ENCODE data around the gene ALOXE3.

DNA sequence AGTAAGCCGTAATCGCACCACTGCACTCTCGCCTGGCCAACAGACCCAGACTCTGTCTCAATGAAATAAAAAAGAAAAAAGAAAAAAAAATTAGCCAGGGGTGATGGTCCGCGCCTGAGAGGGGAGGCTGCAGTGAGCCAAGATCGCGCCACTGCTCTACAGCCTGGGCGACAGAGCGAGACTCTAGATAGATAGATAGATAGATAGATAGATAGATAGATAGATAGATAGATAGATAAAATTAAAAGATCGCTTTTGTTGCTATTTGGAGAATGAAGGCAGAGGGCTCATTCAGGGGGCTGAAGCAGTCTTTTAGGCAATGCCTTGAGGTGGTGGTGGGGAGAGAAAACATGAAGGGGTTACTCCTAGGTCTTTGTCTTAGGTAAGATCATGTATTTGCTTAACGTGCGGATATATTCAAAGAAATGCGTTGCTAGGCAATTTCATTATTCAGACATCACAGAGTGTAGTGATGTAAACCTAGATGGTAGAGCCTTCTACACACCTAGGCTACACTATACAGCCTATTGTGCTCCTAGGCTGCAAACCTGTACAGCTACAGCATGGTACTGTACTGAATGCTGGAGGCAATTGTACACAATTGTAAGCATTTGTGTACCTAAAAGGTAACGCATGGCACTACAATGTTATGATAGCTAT is 9.9 kb upstream of the ALOXE3 start:
- TF ChIP-seq, protein P1, sequence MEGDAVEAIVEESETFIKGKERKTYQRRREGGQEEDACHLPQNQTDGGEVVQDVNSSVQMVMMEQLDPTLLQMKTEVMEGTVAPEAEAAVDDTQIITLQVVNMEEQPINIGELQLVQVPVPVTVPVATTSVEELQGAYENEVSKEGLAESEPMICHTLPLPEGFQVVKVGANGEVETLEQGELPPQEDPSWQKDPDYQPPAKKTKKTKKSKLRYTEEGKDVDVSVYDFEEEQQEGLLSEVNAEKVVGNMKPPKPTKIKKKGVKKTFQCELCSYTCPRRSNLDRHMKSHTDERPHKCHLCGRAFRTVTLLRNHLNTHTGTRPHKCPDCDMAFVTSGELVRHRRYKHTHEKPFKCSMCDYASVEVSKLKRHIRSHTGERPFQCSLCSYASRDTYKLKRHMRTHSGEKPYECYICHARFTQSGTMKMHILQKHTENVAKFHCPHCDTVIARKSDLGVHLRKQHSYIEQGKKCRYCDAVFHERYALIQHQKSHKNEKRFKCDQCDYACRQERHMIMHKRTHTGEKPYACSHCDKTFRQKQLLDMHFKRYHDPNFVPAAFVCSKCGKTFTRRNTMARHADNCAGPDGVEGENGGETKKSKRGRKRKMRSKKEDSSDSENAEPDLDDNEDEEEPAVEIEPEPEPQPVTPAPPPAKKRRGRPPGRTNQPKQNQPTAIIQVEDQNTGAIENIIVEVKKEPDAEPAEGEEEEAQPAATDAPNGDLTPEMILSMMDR (IDR thresholded peaks at IDR 0.05; ENCODE audit: low read depth, low read length, missing input control), result no peak
- TF ChIP-seq YY1 (IDR thresholded peaks at IDR 0.05) (no peak), NR2F2 (IDR thresholded peaks at IDR 0.05) (no peak), GABPA (IDR thresholded peaks at IDR 0.05 in 1 of 2, conservative IDR thresholded peaks at IDR 0.05 in 1 of 2) (no peak), FOXA1 (IDR thresholded peaks at IDR 0.05) (no peak), EGR1 (IDR thresholded peaks at IDR 0.05; ENCODE audit: low read depth in 2 of 2) (no peak), TAF1 (conservative IDR thresholded peaks at IDR 0.05) (no peak), RAD21 (IDR thresholded peaks at IDR 0.05) (no peak), HNF4A (conservative IDR thresholded peaks at IDR 0.05) (no peak), RXRA (IDR thresholded peaks at IDR 0.05) (no peak)
- TF ChIP-seq, protein P2, sequence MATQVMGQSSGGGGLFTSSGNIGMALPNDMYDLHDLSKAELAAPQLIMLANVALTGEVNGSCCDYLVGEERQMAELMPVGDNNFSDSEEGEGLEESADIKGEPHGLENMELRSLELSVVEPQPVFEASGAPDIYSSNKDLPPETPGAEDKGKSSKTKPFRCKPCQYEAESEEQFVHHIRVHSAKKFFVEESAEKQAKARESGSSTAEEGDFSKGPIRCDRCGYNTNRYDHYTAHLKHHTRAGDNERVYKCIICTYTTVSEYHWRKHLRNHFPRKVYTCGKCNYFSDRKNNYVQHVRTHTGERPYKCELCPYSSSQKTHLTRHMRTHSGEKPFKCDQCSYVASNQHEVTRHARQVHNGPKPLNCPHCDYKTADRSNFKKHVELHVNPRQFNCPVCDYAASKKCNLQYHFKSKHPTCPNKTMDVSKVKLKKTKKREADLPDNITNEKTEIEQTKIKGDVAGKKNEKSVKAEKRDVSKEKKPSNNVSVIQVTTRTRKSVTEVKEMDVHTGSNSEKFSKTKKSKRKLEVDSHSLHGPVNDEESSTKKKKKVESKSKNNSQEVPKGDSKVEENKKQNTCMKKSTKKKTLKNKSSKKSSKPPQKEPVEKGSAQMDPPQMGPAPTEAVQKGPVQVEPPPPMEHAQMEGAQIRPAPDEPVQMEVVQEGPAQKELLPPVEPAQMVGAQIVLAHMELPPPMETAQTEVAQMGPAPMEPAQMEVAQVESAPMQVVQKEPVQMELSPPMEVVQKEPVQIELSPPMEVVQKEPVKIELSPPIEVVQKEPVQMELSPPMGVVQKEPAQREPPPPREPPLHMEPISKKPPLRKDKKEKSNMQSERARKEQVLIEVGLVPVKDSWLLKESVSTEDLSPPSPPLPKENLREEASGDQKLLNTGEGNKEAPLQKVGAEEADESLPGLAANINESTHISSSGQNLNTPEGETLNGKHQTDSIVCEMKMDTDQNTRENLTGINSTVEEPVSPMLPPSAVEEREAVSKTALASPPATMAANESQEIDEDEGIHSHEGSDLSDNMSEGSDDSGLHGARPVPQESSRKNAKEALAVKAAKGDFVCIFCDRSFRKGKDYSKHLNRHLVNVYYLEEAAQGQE (IDR thresholded peaks at IDR 0.05), result no peak
- TF ChIP-seq, protein P3, sequence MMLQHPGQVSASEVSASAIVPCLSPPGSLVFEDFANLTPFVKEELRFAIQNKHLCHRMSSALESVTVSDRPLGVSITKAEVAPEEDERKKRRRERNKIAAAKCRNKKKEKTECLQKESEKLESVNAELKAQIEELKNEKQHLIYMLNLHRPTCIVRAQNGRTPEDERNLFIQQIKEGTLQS (IDR thresholded peaks at IDR 0.05), result no peak
- TF ChIP-seq, protein P4, sequence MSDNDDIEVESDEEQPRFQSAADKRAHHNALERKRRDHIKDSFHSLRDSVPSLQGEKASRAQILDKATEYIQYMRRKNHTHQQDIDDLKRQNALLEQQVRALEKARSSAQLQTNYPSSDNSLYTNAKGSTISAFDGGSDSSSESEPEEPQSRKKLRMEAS (IDR thresholded peaks at IDR 0.05), result no peak

All from liver (tissue), 3 donors.